ENCODE data around the gene NGEF.

GRCh38 chr2:232829988-232830387 lies 183.1 kb downstream of the NGEF start:
- TF ChIP-seq CTCF (IDR thresholded peaks at IDR 0.05; ENCODE audit: insufficient read depth, low read depth, low read length) = no peak
- no peak for TF ChIP-seq EZH2 (IDR thresholded peaks at IDR 0.05; ENCODE audit: insufficient read depth, low read length)
